ENCODE results near the gene EYS. TPM values are rescaled to one million over a fixed set of nuclear protein-coding genes. Genes with fewer than 3 reads are reported as not detected.
"Not testable (repeated sequence)": the region's sequence is repeated elsewhere in the genome, so short reads cannot be mapped to it uniquely, and the experiment has no call there.

The EYS gene
- total RNA-seq, 1 experiment from 2014 or later, result not detected

GRCh38 chr6:63802606-63803206 lies 1904.3 kb downstream of the EYS start:
- Histone ChIP-seq H3K9ac (ENCODE audit: extremely low read depth, insufficient read length, low read length) (no peak overlapping the region), H3K23me2 (ENCODE audit: insufficient read length, low read depth, low read length, poor library complexity, severe bottlenecking) (no peaks in the 10 kb centered on the region), H3K18ac (ENCODE audit: insufficient read length, low read depth, low read length) (no peak overlapping the region), H2BK15ac (ENCODE audit: low read depth, low read length) (no peak overlapping the region), H3K27me3 (ENCODE audit: insufficient read depth, low read length) (no peaks in the 10 kb centered on the region), H3K4ac (ENCODE audit: low read depth, low read length) (no peak overlapping the region), H3K4me1 (ENCODE audit: insufficient read depth, low read length) (peaks cover 4% of the 10 kb centered on the region; the same call in 1 of the 2 replicates), H3K14ac (ENCODE audit: insufficient read depth, low read length) (no peak overlapping the region), H4K20me1 (ENCODE audit: control insufficient read depth, insufficient read depth, insufficient read length) (no peaks in the 10 kb centered on the region), H4K5ac (ENCODE audit: insufficient read length, low read depth, low read length) (no peak overlapping the region), H3K4me2 (ENCODE audit: insufficient read depth, insufficient read length, low read length) (no peak overlapping the region), H2BK20ac (ENCODE audit: low read depth, low read length, poor library complexity, severe bottlenecking) (no peak overlapping the region), H2BK12ac (ENCODE audit: insufficient read length, low read depth, low read length) (no peak overlapping the region), H2BK5ac (ENCODE audit: insufficient read length, low read length) (no peak overlapping the region), H3K27ac (ENCODE audit: insufficient read length, low read depth, low read length) (no peak overlapping the region), H4K8ac (replicated peaks; ENCODE audit: insufficient read length, low read depth, low read length) (no peak overlapping the region), H3K9me3 (ENCODE audit: control insufficient read depth, low read depth, low read length) (no peaks in the 10 kb centered on the region), H3K79me1 (ENCODE audit: insufficient read depth, low read depth, low read length, poor library complexity, severe bottlenecking) (no peaks in the 10 kb centered on the region), H3K79me2 (ENCODE audit: insufficient read depth, low read length) (no peaks in the 10 kb centered on the region), H3K56ac (ENCODE audit: insufficient read length, low read depth, low read length) (no peak overlapping the region), H2AK5ac (ENCODE audit: insufficient read length, low read length) (no peak overlapping the region), H3T11ph (ENCODE audit: low read length) (no peak overlapping the region), H3K23ac (ENCODE audit: insufficient read length, low read depth, low read length) (no peak overlapping the region), H2BK120ac (ENCODE audit: low read depth, low read length, poor library complexity, severe bottlenecking) (no peak overlapping the region), H2AFZ (ENCODE audit: low read length) (no peak overlapping the region), H4K91ac (ENCODE audit: insufficient read length, low read depth, low read length) (no peak overlapping the region)
- TF ChIP-seq CTCF (conservative IDR thresholded peaks at IDR 0.05), result peak; percentile 71
- Mint-ChIP-seq H3K27ac (no peak overlapping the region), H3K9me3 (no peaks in the 10 kb centered on the region), H3K4me3 (no peak overlapping the region), H3K36me3 (ENCODE audit: insufficient read depth in 1 of 3, low read depth in 3 of 3) (no peaks in the 10 kb centered on the region), H3K4me1 (peaks cover 9% of the 10 kb centered on the region in 2 experiments), H3K27me3 (ENCODE audit: low read depth) (no peaks in the 10 kb centered on the region)
- WGBS (ENCODE audit: extremely low coverage, insufficient read length, low lambda C conversion rate), result 100% methylated on average over 1 of the region's 2 CpGs
- DNase-seq, result no peak

GRCh38 chr6:63800386-63800785 lies 1906.6 kb downstream of the EYS start:
- H3K27ac ChIP-seq (ENCODE audit: insufficient read length, low read depth, low read length); H3K18ac ChIP-seq (ENCODE audit: insufficient read length, low read depth, low read length); H4K91ac ChIP-seq (ENCODE audit: insufficient read length, low read depth, low read length); H2BK5ac ChIP-seq (ENCODE audit: insufficient read length, low read length); H2BK20ac ChIP-seq (ENCODE audit: low read depth, low read length, poor library complexity, severe bottlenecking); H4K20me1 ChIP-seq (ENCODE audit: control insufficient read depth, insufficient read depth, insufficient read length); H3K36me3 Mint-ChIP-seq (ENCODE audit: insufficient read depth in 1 of 3, low read depth in 3 of 3); H3K27ac Mint-ChIP-seq; H3K9me3 ChIP-seq (ENCODE audit: control insufficient read depth, low read depth, low read length); H3K27me3 Mint-ChIP-seq (ENCODE audit: low read depth); H2BK120ac ChIP-seq (ENCODE audit: low read depth, low read length, poor library complexity, severe bottlenecking); H2AK5ac ChIP-seq (ENCODE audit: insufficient read length, low read length); H3K79me2 ChIP-seq (ENCODE audit: insufficient read depth, low read length); H3K4me3 Mint-ChIP-seq; H3K4me1 ChIP-seq (ENCODE audit: insufficient read depth, low read length); H2AFZ ChIP-seq (ENCODE audit: low read length); H3K4me2 ChIP-seq (ENCODE audit: insufficient read depth, insufficient read length, low read length); H3K9me3 Mint-ChIP-seq; H3K14ac ChIP-seq (ENCODE audit: insufficient read depth, low read length); H4K8ac ChIP-seq (replicated peaks; ENCODE audit: insufficient read length, low read depth, low read length); H3K23ac ChIP-seq (ENCODE audit: insufficient read length, low read depth, low read length); H3K4ac ChIP-seq (ENCODE audit: low read depth, low read length); H2BK12ac ChIP-seq (ENCODE audit: insufficient read length, low read depth, low read length); H3K27me3 ChIP-seq (ENCODE audit: insufficient read depth, low read length); H3K4me1 Mint-ChIP-seq; H3K9ac ChIP-seq (ENCODE audit: extremely low read depth, insufficient read length, low read length); H3K79me1 ChIP-seq (ENCODE audit: insufficient read depth, low read depth, low read length, poor library complexity, severe bottlenecking); H3T11ph ChIP-seq (ENCODE audit: low read length); H4K5ac ChIP-seq (ENCODE audit: insufficient read length, low read depth, low read length); H3K56ac ChIP-seq (ENCODE audit: insufficient read length, low read depth, low read length); H3K23me2 ChIP-seq (ENCODE audit: insufficient read length, low read depth, low read length, poor library complexity, severe bottlenecking); H2BK15ac ChIP-seq (ENCODE audit: low read depth, low read length); DNase-seq: not testable (repeated sequence)
- no CpG with 5 or more reads among the region's 7 CpGs for WGBS (ENCODE audit: extremely low coverage, insufficient read length, low lambda C conversion rate)
